ENCODE measurements around the gene CRELD2. TPM values are rescaled to one million over a fixed set of nuclear protein-coding genes. Genes with fewer than 3 reads are reported as not detected.

CRELD2 gene
- total and polyA plus RNA-seq, 8 donors, result 19.4 to 83.0 (median 38.0) TPM

DNA sequence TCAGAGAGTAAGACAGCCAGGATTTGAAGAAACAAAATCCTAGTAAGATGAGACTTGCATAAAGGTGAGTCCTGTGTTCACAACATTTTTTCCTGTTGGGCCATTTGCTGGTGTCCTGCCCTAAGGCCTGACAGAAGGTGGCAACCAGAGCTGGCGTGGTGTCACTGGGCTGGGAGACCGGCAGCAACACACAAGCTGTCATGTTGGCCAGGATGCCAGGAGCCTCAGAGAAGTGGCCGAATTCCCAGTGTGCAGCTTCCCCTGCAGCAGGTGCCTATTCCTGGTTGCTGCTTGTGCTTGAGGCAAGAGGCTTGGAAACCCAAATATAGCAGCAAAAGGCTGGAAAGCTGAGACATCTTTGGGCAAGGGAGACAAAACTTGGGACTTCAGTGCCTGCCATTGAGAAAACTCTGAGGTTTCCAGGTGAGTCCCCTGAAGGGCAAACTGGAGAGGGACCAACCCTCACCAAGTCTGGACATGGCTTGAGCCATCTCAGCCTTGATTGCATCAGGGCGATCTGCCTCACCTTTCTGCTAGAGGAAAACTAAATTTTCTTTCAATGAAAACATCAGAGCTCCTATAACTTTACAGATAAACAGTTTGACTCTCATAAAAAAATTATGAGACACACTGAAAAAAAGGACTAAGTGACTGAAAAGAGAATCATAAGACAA is 26.1 kb upstream of the CRELD2 start:
- no peaks in the 10 kb centered on the region for H3K27me3 ChIP-seq
- peaks cover 7 to 52% (median 34%) of the 10 kb centered on the region in 4 donors for H3K36me3 ChIP-seq
- H3K27ac ChIP-seq, result no peak overlapping the region
- no peak overlapping the region for H3K4me3 ChIP-seq
- DNase-seq, result no peak
- no peak for TF ChIP-seq POLR2AphosphoS5 (IDR thresholded peaks at IDR 0.05)
- no peak for TF ChIP-seq EP300 (IDR thresholded peaks at IDR 0.05)
- TF ChIP-seq, protein P1, sequence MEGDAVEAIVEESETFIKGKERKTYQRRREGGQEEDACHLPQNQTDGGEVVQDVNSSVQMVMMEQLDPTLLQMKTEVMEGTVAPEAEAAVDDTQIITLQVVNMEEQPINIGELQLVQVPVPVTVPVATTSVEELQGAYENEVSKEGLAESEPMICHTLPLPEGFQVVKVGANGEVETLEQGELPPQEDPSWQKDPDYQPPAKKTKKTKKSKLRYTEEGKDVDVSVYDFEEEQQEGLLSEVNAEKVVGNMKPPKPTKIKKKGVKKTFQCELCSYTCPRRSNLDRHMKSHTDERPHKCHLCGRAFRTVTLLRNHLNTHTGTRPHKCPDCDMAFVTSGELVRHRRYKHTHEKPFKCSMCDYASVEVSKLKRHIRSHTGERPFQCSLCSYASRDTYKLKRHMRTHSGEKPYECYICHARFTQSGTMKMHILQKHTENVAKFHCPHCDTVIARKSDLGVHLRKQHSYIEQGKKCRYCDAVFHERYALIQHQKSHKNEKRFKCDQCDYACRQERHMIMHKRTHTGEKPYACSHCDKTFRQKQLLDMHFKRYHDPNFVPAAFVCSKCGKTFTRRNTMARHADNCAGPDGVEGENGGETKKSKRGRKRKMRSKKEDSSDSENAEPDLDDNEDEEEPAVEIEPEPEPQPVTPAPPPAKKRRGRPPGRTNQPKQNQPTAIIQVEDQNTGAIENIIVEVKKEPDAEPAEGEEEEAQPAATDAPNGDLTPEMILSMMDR (IDR thresholded peaks at IDR 0.05), result no peak
- TF ChIP-seq POLR2A (IDR thresholded peaks at IDR 0.05), result no peak
- no peaks in the 10 kb centered on the region for H3K4me1 ChIP-seq
- peaks cover 0 to 7% (median 0%) of the 10 kb centered on the region in 4 donors for H3K9me3 ChIP-seq
- 93 to 99% (median 96%) methylated on average over 4 of the region's 4 CpGs for WGBS, 5 donors
- intact Hi-C loops (cut with DNase I; ENCODE audit: low total_unique reads), result no loop called here

DNA sequence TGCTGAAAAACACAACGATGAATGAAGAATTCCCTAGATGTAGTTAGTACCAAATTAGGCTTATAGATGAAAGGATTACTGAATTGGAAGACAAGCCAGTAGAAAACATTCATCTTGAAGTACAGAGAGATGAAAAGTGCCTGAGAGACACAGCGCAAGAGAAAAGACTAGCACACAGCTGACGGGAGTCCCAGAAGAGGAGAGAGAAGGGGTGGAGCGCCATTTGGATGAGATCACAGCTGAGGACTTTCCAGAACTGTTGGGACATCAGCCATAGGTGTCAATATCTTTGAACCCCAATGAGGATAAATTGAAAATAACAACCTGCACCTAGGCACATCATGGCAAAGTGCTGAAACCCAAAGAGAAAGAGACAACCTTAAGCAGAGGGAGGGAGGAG is 25.4 kb upstream of the CRELD2 start:
- no peaks in the 10 kb centered on the region for H3K27me3 ChIP-seq
- WGBS, 5 donors, result 96 to 99% (median 98%) methylated on average over 4 of the region's 4 CpGs
- intact Hi-C loops (cut with DNase I; ENCODE audit: low total_unique reads), result no loop called here
- TF ChIP-seq POLR2A (IDR thresholded peaks at IDR 0.05), result no peak
- no peak for TF ChIP-seq POLR2AphosphoS5 (IDR thresholded peaks at IDR 0.05)
- no peak for TF ChIP-seq EP300 (IDR thresholded peaks at IDR 0.05)
- TF ChIP-seq, protein P1 (IDR thresholded peaks at IDR 0.05), result no peak
- H3K27ac ChIP-seq, result no peak overlapping the region
- H3K36me3 ChIP-seq, result peaks cover 3 to 52% (median 30%) of the 10 kb centered on the region in 4 donors
- no peak for DNase-seq
- no peaks in the 10 kb centered on the region for H3K4me1 ChIP-seq
- no peak overlapping the region for H3K4me3 ChIP-seq
- peaks cover 0 to 7% (median 0%) of the 10 kb centered on the region in 4 donors for H3K9me3 ChIP-seq

DNA sequence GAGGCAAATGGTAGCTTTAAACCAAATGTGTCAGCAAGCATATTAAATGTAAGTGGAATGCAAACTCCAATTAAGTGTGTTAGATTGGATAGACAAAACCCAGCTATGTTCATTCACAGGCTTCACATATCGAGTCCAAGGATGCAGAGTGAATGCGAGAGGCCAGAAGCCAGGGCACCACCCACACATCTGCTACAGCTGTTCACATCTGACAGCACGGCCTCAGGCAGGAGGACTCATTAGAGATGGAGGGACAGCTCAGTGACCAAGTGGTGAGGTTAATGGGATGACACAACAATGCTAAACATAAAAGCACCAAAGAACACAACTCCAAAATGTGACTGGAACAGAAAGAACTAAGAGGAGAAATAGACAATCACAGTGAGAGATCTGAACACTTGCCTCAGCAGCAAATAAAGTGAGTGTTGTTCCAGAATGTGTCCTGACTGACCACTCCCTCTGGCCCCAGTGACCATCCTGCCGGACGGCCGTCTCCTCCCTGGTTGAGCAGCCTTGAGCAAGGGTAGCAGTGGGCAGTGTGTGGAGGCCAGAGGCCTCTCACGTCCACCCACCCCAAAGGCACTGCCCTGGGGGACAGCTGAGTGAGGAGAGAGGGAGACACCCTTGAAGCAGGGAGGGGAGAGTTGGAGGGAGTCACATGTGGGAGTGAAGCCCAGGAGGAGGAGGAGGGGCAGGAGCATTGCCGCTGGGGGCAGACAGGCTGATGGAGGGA is 23.9 kb upstream of the CRELD2 start:
- Histone ChIP-seq H3K27ac (no peak overlapping the region), H3K9me3 (peaks cover 0 to 2% (median 0%) of the 10 kb centered on the region in 4 donors), H3K27me3 (no peaks in the 10 kb centered on the region), H3K36me3 (peaks cover 3 to 52% (median 29%) of the 10 kb centered on the region in 4 donors), H3K4me1 (no peaks in the 10 kb centered on the region), H3K4me3 (no peak overlapping the region)
- no peak for TF ChIP-seq POLR2AphosphoS5 (IDR thresholded peaks at IDR 0.05)
- no peak for TF ChIP-seq EP300 (IDR thresholded peaks at IDR 0.05)
- no peak for TF ChIP-seq POLR2A (IDR thresholded peaks at IDR 0.05)
- TF ChIP-seq, protein P1 (IDR thresholded peaks at IDR 0.05), result no peak
- intact Hi-C loops (cut with DNase I; ENCODE audit: low total_unique reads), result no loop called here
- DNase-seq, result no peak
- 84 to 96% (median 89%) methylated on average over 7 to 8 of the region's 8 CpGs for WGBS, 5 donors

- intact Hi-C loops (cut with DNase I; ENCODE audit: low total_unique reads), result no loop called here
- H3K27me3 ChIP-seq, result no peaks in the 10 kb centered on the region
- DNase-seq, result no peak
- H3K4me1 ChIP-seq, result no peaks in the 10 kb centered on the region
- no peak for TF ChIP-seq POLR2A (IDR thresholded peaks at IDR 0.05)
- TF ChIP-seq POLR2AphosphoS5 (IDR thresholded peaks at IDR 0.05), result no peak
- no peak for TF ChIP-seq EP300 (IDR thresholded peaks at IDR 0.05)
- TF ChIP-seq, protein P1 (IDR thresholded peaks at IDR 0.05), result no peak
- peaks cover 3 to 56% (median 40%) of the 10 kb centered on the region in 4 donors for H3K36me3 ChIP-seq
- H3K27ac ChIP-seq, result no peak overlapping the region
- WGBS, 5 donors, result 91 to 94% (median 93%) methylated on average over 5 of the region's 5 CpGs
- H3K4me3 ChIP-seq, result no peak overlapping the region
- no peaks in the 10 kb centered on the region for H3K9me3 ChIP-seq
Observed at GRCh38 chr22:49896201-49896600, 22.2 kb upstream of the CRELD2 start.

Data from stomach (tissue), 9 donors.